PFSK-1 (cell line): ENCODE results near the gene RANGAP1.

ENCODE experiments used
- FOXP2 ChIP-seq: optimal IDR thresholded peaks from 2 replicates; pipeline ENCODE3; 2011; ENCODE audit warnings: borderline replicate concordance, control low read depth, inconsistent platforms; ENCODE audit not compliant: insufficient read depth; ENCODE audit errors: extremely low read length, extremely low read depth
- POLR2AphosphoS5 ChIP-seq: IDR thresholded peaks from 2 replicates; pipeline ENCODE4 v1.6.1; 2012; ENCODE audit warnings: low read depth, mild to moderate bottlenecking, control low read depth, low read length, moderate library complexity
- SIN3A ChIP-seq: IDR thresholded peaks from 2 replicates; pipeline ENCODE4 v1.6.1; 2012; ENCODE audit warnings: mild to moderate bottlenecking, low read length, moderate library complexity, borderline replicate concordance; ENCODE audit not compliant: insufficient read depth
- TAF1 ChIP-seq: IDR thresholded peaks from 2 replicates; pipeline ENCODE4 v1.6.1; 2012; ENCODE audit warnings: low read length, control low read depth, borderline replicate concordance; ENCODE audit not compliant: insufficient read depth
- TF ChIP-seq, protein P1 (sequence below), 2 experiments: IDR thresholded peaks; 2 replicates each; pipeline versions ENCODE4 v1.6.1 to v1.8.0; 2011 to 2012; ENCODE audit warnings: low read depth in 2 of 2, low read length in 2 of 2, control low read depth in 1 of 2, inconsistent platforms in 1 of 2, mild to moderate bottlenecking in 1 of 2, moderate library complexity in 1 of 2; ENCODE audit not compliant: insufficient read depth in 1 of 2

The RANGAP1 gene

DNA sequence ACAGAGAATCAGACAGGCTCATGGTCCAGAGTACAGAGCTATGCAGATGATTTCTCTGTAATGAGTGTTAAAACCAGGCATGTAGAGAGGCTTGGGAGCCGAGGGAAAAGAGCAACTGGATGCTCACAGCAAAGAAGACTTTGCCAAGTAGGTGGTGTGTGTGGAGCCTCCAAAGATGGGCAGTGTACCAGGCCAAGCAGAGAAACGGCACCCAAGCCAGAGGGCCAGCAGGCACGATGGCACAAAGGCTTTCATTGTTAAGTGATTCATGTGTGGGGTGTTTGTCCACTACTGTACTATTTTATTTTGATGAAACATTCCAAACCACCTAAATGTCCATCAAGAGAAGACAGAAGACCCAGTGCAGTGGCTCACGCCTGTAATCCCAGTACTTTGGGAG is 11.1 kb downstream of the RANGAP1 start:
- TF ChIP-seq POLR2AphosphoS5 (no peak), TAF1 (no peak), SIN3A (no peak), FOXP2 (no peak)

DNA sequence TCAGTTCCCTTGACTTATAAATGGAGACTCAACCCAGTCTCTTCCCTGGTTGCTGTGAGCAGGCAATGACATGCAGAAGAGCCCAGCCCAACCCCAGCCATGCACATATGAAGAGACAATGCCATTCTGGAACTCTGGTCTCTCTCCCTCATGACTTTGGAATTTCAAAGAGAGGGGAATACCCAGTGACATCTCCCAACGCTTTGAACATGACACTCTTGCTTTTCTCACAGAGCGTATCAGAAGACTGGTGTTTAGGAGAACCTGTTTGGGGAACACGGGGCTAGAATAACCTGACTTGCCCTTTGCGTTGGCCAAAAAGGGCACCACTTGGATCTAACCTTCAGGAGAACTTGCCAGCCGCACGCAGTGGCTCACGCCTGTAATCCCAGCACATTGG is 12.9 kb downstream of the RANGAP1 start:
- TF ChIP-seq TAF1, result no peak
- TF ChIP-seq SIN3A, result no peak
- no peak for TF ChIP-seq FOXP2
- TF ChIP-seq POLR2AphosphoS5, result no peak
- TF ChIP-seq, protein P1, sequence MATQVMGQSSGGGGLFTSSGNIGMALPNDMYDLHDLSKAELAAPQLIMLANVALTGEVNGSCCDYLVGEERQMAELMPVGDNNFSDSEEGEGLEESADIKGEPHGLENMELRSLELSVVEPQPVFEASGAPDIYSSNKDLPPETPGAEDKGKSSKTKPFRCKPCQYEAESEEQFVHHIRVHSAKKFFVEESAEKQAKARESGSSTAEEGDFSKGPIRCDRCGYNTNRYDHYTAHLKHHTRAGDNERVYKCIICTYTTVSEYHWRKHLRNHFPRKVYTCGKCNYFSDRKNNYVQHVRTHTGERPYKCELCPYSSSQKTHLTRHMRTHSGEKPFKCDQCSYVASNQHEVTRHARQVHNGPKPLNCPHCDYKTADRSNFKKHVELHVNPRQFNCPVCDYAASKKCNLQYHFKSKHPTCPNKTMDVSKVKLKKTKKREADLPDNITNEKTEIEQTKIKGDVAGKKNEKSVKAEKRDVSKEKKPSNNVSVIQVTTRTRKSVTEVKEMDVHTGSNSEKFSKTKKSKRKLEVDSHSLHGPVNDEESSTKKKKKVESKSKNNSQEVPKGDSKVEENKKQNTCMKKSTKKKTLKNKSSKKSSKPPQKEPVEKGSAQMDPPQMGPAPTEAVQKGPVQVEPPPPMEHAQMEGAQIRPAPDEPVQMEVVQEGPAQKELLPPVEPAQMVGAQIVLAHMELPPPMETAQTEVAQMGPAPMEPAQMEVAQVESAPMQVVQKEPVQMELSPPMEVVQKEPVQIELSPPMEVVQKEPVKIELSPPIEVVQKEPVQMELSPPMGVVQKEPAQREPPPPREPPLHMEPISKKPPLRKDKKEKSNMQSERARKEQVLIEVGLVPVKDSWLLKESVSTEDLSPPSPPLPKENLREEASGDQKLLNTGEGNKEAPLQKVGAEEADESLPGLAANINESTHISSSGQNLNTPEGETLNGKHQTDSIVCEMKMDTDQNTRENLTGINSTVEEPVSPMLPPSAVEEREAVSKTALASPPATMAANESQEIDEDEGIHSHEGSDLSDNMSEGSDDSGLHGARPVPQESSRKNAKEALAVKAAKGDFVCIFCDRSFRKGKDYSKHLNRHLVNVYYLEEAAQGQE (IDR thresholded peaks at IDR 0.05; ENCODE audit: insufficient read depth in 1 of 2, low read depth in 2 of 2, low read length in 2 of 2), result no peak

DNA sequence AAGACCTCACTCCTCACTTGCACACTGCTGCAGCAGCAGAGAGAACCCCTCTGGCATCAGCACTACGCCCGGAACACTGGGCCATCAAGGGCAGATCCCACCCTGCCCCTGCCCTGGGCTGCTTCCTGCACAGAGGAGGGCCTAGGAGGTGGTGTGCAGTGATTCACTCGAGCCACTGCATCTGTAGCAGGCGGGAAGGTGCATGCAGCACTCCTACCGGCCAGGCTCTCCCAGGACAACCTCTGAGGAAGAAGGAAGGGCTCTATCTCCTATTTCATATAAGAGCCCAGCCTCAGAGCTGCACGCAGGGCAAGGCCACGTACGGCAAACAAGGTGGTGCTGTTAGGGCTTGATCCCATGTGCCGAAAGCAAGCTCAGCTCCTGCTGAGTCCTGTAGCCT is 14.2 kb downstream of the RANGAP1 start:
- TF ChIP-seq FOXP2, result no peak
- TF ChIP-seq, protein P1 (IDR thresholded peaks at IDR 0.05; ENCODE audit: insufficient read depth in 1 of 2, low read depth in 2 of 2, low read length in 2 of 2), result no peak
- TF ChIP-seq TAF1, result no peak
- no peak for TF ChIP-seq SIN3A
- TF ChIP-seq POLR2AphosphoS5, result no peak

DNA sequence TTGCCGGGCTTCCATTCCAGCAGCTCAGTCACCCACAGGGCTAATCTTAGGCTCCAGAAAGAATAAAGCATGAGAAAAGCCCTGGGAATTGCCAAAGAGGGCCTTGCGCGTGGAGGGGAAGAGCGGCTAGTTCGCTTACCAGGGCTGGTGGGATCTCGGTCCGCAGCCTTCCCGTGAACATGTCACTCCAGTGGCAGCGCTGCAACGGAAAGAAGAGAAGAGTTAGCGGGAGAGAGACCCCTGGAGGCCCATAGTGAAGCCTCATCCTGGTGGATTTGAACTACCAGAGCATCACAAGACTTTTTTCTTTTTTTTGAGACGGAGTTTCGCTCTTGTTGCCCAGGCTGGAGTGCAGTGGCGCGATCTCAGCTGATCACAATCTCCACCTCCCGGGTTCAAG is 18.0 kb downstream of the RANGAP1 start:
- TF ChIP-seq FOXP2, result no peak
- no peak for TF ChIP-seq POLR2AphosphoS5
- TF ChIP-seq SIN3A, result no peak
- TF ChIP-seq TAF1, result no peak
- TF ChIP-seq, protein P1 (IDR thresholded peaks at IDR 0.05; ENCODE audit: insufficient read depth in 1 of 2, low read depth in 2 of 2, low read length in 2 of 2), result no peak

DNA sequence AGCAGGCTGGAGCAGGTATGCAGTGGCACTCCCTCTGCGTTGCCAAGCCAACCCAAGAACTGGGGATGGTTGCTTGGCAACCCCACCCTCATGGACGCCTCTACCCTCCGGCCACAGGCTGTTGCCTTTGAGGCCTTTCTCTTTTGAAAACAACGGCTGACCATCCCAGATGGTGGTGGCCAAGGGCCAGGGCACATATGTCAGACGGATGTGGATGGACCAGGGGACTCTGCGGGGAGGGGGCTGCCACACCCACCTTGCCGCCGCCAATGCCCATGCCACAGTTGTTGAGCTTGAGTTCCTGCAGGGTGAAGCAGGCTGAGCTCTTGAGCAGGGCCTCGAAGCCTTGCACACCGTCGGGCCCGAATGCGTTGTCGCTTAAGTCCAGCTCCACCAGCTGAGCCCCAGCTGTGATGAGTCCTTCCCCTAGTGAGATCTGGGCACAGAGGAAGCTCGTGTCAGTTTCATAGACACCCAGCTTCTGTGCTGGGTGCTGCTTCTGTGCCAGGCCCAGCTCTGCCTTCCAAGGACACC is 21.5 kb downstream of the RANGAP1 start:
- TF ChIP-seq TAF1 (no peak), SIN3A (no peak), POLR2AphosphoS5 (no peak), FOXP2 (no peak)
- TF ChIP-seq, protein P1 (IDR thresholded peaks at IDR 0.05; ENCODE audit: insufficient read depth in 1 of 2, low read depth in 2 of 2, low read length in 2 of 2), result no peak
